Calu3 (cell line): ENCODE data around the gene TTLL4. TPM values are rescaled to one million over a fixed set of nuclear protein-coding genes. Genes with fewer than 3 reads are reported as not detected.

Source experiments
- BruUV-seq: library from RNA; stranded (reverse); fragments of 400-500 nt; replicated peaks from 2 replicates; lab custom pipeline; 2021; lab: Mats Ljungman, UMichigan
- CTCF ChIA-PET: fragments of 300-600 bp; sonication (Branson Sonifier 250); formaldehyde crosslinking; loops from one replicate; lab custom pipeline; 2022; ENCODE audit warnings: antibody characterized with exemption; lab: Charles Lee
- DNase-seq: peaks from one replicate; pipeline ENCODE4 v3.0.0; 2022
- H3K27ac Mint-ChIP-seq: one replicate; pipeline ENCODE4 v1.8.0; 2022; ENCODE audit warnings: mixed read lengths; ENCODE audit not compliant: unreplicated experiment
- H3K27me3 Mint-ChIP-seq: one replicate; pipeline ENCODE4 v1.8.0; 2022; ENCODE audit warnings: mixed read lengths; ENCODE audit not compliant: unreplicated experiment
- H3K36me3 Mint-ChIP-seq: one replicate; pipeline ENCODE4 v1.8.0; 2022; ENCODE audit warnings: mild to moderate bottlenecking, moderate library complexity, mixed read lengths; ENCODE audit not compliant: insufficient read depth, unreplicated experiment
- H3K4me1 Mint-ChIP-seq: one replicate; pipeline ENCODE4 v1.8.0; 2022; ENCODE audit warnings: mild to moderate bottlenecking, low read depth, mixed read lengths; ENCODE audit not compliant: unreplicated experiment
- H3K4me3 Mint-ChIP-seq: one replicate; pipeline ENCODE4 v1.8.0; 2022; ENCODE audit warnings: mild to moderate bottlenecking, low read depth, moderate library complexity, mixed read lengths; ENCODE audit not compliant: unreplicated experiment
- H3K9me3 Mint-ChIP-seq: one replicate; pipeline ENCODE4 v1.8.0; 2022; ENCODE audit warnings: low read depth, mixed read lengths; ENCODE audit not compliant: unreplicated experiment
- intact Hi-C: fragments of 100-400 bp; cut with micrococcal nuclease; formaldehyde crosslinking; loops from one replicate; pipeline ENCODE4 v1.10.0; 2022; ENCODE audit not compliant: unreplicated experiment
- total RNA-seq: library from RNA; stranded (reverse); gene quantifications from 2 replicates; pipeline ENCODE4 v1.2.3, GENCODE V29; 2022
- TF ChIP-seq, protein P1 (sequence below): fragments of 200-600 bp; IDR thresholded peaks from one replicate; pipeline ENCODE4 v1.8.0; 2022; ENCODE audit warnings: antibody characterized with exemption; ENCODE audit not compliant: unreplicated experiment

The TTLL4 gene
- total RNA-seq, 1 experiment from 2014 or later = 75.5 TPM

DNA sequence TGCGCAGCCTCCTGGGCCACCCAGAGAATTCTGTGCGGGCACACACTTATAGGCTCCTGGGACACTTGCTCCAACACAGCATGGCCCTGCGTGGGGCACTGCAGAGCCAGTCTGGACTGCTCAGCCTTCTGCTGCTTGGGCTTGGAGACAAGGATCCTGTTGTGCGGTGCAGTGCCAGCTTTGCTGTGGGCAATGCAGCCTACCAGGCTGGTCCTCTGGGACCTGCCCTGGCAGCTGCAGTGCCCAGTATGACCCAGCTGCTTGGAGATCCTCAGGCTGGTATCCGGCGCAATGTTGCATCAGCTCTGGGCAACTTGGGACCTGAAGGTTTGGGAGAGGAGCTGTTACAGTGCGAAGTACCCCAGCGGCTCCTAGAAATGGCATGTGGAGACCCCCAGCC lies 11.8 kb upstream of the TTLL4 start:
- TF ChIP-seq, protein P1, sequence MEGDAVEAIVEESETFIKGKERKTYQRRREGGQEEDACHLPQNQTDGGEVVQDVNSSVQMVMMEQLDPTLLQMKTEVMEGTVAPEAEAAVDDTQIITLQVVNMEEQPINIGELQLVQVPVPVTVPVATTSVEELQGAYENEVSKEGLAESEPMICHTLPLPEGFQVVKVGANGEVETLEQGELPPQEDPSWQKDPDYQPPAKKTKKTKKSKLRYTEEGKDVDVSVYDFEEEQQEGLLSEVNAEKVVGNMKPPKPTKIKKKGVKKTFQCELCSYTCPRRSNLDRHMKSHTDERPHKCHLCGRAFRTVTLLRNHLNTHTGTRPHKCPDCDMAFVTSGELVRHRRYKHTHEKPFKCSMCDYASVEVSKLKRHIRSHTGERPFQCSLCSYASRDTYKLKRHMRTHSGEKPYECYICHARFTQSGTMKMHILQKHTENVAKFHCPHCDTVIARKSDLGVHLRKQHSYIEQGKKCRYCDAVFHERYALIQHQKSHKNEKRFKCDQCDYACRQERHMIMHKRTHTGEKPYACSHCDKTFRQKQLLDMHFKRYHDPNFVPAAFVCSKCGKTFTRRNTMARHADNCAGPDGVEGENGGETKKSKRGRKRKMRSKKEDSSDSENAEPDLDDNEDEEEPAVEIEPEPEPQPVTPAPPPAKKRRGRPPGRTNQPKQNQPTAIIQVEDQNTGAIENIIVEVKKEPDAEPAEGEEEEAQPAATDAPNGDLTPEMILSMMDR = no peak
- Mint-ChIP-seq H3K27ac (no peak overlapping the region), H3K4me3 (no peak overlapping the region), H3K36me3 (no peaks in the 10 kb centered on the region), H3K27me3 (no peaks in the 10 kb centered on the region), H3K9me3 (no peaks in the 10 kb centered on the region), H3K4me1 (no peaks in the 10 kb centered on the region)
- no peak for DNase-seq
- BruUV-seq = no TSS peak
- intact Hi-C loops = no loop called here
- CTCF ChIA-PET = no interaction called here

DNA sequence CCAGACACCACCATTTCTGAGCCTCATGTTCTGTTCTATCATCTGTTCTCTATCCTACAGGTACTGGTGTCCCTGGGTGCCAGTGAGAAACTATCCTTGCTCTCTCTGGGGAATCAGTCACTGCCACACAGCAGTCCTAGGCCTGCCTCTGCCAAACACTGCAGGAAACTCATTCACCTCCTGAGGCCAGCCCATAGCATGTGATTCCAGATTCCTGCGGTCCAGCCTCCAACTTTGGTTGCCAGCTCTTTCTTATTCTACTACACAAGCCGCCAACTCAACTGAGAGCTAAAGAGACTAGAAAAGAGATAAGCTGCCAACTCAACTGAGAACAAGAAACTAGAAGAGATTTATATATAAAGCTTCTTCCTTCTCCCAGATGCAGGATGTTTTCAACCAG lies 8.8 kb upstream of the TTLL4 start:
- H3K4me3 Mint-ChIP-seq = no peak overlapping the region
- no TSS peak for BruUV-seq
- CTCF ChIA-PET = no interaction called here
- H3K9me3 Mint-ChIP-seq = no peaks in the 10 kb centered on the region
- TF ChIP-seq, protein P1 = no peak
- H3K27ac Mint-ChIP-seq = no peak overlapping the region
- H3K4me1 Mint-ChIP-seq = no peaks in the 10 kb centered on the region
- H3K27me3 Mint-ChIP-seq = no peaks in the 10 kb centered on the region
- no peak for DNase-seq
- intact Hi-C loops = no loop called here
- no peaks in the 10 kb centered on the region for H3K36me3 Mint-ChIP-seq

DNA sequence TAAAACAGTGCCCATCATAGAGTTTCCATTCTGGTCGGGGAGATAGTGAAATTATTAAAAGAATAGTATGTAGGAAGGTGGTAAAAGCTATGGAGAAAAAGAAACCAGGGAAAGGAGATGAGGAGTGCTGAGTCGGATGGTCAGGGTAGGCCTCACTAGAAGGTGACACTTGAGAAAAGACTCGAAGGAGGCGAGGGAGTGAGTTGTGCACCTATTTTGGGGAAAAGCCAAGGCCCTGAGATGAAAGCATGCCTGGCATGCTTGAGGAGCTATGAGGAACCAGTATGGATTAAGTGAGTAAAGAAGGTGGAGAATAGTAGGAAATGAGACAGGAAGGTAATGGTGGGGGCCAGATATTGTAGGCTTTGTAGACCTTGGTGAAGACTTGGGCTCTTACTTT lies 7.3 kb upstream of the TTLL4 start:
- TF ChIP-seq, protein P1 = no peak
- CTCF ChIA-PET = no interaction called here
- no peak overlapping the region for H3K27ac Mint-ChIP-seq
- intact Hi-C loops = no loop called here
- no peaks in the 10 kb centered on the region for H3K27me3 Mint-ChIP-seq
- no peak overlapping the region for H3K4me3 Mint-ChIP-seq
- H3K4me1 Mint-ChIP-seq = no peaks in the 10 kb centered on the region
- DNase-seq = no peak
- no peaks in the 10 kb centered on the region for H3K36me3 Mint-ChIP-seq
- H3K9me3 Mint-ChIP-seq = no peaks in the 10 kb centered on the region
- BruUV-seq = no TSS peak

DNA sequence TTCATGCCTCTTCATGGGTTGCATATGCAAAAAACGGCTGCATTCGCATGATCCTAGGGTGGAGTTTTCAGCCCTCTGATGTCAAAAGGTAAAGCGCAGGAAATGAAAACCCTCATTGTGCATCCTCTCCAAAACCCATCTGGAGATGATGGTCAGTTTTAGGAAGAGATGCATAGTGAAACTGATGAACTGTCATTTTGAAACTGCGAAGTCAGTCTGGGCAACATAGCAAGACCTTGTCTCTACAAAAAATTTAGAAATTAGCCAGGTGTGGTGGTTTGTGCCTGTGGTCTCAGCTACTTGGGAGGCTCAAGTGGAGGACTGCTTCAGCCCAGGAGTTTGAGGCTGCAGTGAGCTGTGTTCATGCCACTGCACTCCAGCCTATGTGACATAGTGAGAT lies 2.5 kb upstream of the TTLL4 start:
- no peak overlapping the region for H3K4me3 Mint-ChIP-seq
- DNase-seq = no peak
- no peaks in the 10 kb centered on the region for H3K9me3 Mint-ChIP-seq
- CTCF ChIA-PET = interaction anchor here (0.6 to 0.7 kb wide), 4 partner anchors 36 to 435 kb away, joined by 4 to 6 read pairs (median 4); no protein-coding TSS in a partner anchor
- peaks cover 8% of the 10 kb centered on the region for H3K4me1 Mint-ChIP-seq
- no peaks in the 10 kb centered on the region for H3K27me3 Mint-ChIP-seq
- TF ChIP-seq, protein P1 = no peak
- peaks cover 21% of the 10 kb centered on the region for H3K36me3 Mint-ChIP-seq
- H3K27ac Mint-ChIP-seq = no peak overlapping the region
- BruUV-seq = no TSS peak
- intact Hi-C loops = no loop called here
